Measurements from ENCODE around the gene SFMBT1. TPM values are rescaled to one million over a fixed set of nuclear protein-coding genes. Genes with fewer than 3 reads are reported as not detected.

Gene SFMBT1
- total RNA-seq, 1 donor from 2014 or later: 19.7 TPM

GRCh38 chr3:52912885-52913731 lies 132.8 kb downstream of the SFMBT1 start:
- Mint-ChIP-seq H3K27me3 (no peaks in the 10 kb centered on the region), H3K36me3 (ENCODE audit: insufficient read depth) (peaks cover 10% of the 10 kb centered on the region), H3K4me3 (ENCODE audit: low read depth) (no peak overlapping the region), H3K9me3 (ENCODE audit: low read depth) (no peaks in the 10 kb centered on the region), H3K27ac (no peak overlapping the region), H3K4me1 (ENCODE audit: low read depth) (no peaks in the 10 kb centered on the region)
- TF ChIP-seq, protein P1, sequence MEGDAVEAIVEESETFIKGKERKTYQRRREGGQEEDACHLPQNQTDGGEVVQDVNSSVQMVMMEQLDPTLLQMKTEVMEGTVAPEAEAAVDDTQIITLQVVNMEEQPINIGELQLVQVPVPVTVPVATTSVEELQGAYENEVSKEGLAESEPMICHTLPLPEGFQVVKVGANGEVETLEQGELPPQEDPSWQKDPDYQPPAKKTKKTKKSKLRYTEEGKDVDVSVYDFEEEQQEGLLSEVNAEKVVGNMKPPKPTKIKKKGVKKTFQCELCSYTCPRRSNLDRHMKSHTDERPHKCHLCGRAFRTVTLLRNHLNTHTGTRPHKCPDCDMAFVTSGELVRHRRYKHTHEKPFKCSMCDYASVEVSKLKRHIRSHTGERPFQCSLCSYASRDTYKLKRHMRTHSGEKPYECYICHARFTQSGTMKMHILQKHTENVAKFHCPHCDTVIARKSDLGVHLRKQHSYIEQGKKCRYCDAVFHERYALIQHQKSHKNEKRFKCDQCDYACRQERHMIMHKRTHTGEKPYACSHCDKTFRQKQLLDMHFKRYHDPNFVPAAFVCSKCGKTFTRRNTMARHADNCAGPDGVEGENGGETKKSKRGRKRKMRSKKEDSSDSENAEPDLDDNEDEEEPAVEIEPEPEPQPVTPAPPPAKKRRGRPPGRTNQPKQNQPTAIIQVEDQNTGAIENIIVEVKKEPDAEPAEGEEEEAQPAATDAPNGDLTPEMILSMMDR (IDR thresholded peaks at IDR 0.05; ENCODE audit: unreplicated experiment): no peak
- DNase-seq (ENCODE audit: low spot score, unreplicated experiment): no peak

GRCh38 chr3:52910823-52911222 lies 135.1 kb downstream of the SFMBT1 start:
- no peak overlapping the region for H3K27ac Mint-ChIP-seq
- DNase-seq (ENCODE audit: low spot score, unreplicated experiment): no peak
- no peak overlapping the region for H3K4me3 Mint-ChIP-seq (ENCODE audit: low read depth)
- TF ChIP-seq, protein P1 (IDR thresholded peaks at IDR 0.05; ENCODE audit: unreplicated experiment): no peak
- no peaks in the 10 kb centered on the region for H3K9me3 Mint-ChIP-seq (ENCODE audit: low read depth)
- H3K27me3 Mint-ChIP-seq: no peaks in the 10 kb centered on the region
- H3K36me3 Mint-ChIP-seq (ENCODE audit: insufficient read depth): peaks cover 6% of the 10 kb centered on the region
- no peaks in the 10 kb centered on the region for H3K4me1 Mint-ChIP-seq (ENCODE audit: low read depth)

DNA sequence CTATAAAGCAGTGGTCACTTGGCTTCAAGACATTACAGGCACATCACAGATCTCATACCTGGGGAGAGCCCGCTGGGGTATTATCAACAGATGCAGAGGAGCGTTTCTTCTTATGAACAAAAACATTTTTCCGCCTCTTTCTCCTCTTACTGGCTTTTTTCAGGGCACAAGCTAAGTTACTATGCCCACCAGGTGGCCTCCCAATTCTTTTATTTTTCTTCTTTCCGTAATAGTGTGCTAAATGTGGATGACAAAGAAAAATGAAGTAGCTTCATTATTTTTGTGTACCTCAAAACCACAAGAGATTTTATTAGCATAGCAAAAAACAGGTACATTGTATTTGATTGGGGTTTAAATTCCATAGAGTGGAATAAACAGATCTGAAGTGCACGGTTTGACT lies 138.4 kb downstream of the SFMBT1 start:
- peaks cover 9% of the 10 kb centered on the region for H3K36me3 Mint-ChIP-seq (ENCODE audit: insufficient read depth)

DNA sequence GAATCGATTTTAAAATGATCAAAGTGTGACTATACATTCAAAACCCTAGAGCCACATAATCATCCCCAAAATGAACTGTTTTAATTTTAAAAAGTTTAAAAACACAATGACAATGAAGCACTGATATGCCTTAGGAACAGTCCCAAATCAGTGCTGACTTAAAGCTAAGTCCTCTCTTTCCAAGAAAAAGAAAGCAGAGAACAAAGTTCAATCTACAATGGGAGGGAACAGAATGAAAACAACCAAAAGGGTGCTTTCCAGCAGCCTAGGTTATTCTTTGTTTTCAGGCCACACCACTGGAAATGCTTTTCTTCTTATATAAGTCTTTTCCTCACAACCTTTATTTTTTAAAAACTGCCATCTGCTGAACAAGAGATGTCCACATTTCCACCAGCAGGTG lies 141.3 kb downstream of the SFMBT1 start:
- DNase-seq (ENCODE audit: low spot score, unreplicated experiment): no peak
- no peaks in the 10 kb centered on the region for H3K9me3 Mint-ChIP-seq (ENCODE audit: low read depth)
- TF ChIP-seq, protein P1 (IDR thresholded peaks at IDR 0.05; ENCODE audit: unreplicated experiment): no peak
- H3K4me1 Mint-ChIP-seq (ENCODE audit: low read depth): peaks cover 3% of the 10 kb centered on the region
- H3K27ac Mint-ChIP-seq: no peak overlapping the region
- H3K36me3 Mint-ChIP-seq (ENCODE audit: insufficient read depth): peaks cover 4% of the 10 kb centered on the region
- H3K27me3 Mint-ChIP-seq: no peaks in the 10 kb centered on the region
- H3K4me3 Mint-ChIP-seq (ENCODE audit: low read depth): no peak overlapping the region

More for the DNA sequence above, 138.4 kb downstream of the SFMBT1 start:
- H3K4me1 Mint-ChIP-seq (ENCODE audit: low read depth): peaks cover 3% of the 10 kb centered on the region
- no peak overlapping the region for H3K4me3 Mint-ChIP-seq (ENCODE audit: low read depth)
- TF ChIP-seq, protein P1 (IDR thresholded peaks at IDR 0.05; ENCODE audit: unreplicated experiment): no peak
- no peak for DNase-seq (ENCODE audit: low spot score, unreplicated experiment)
- no peak overlapping the region for H3K27ac Mint-ChIP-seq
- no peaks in the 10 kb centered on the region for H3K9me3 Mint-ChIP-seq (ENCODE audit: low read depth)
- H3K27me3 Mint-ChIP-seq: no peaks in the 10 kb centered on the region

- DNase-seq (ENCODE audit: low spot score, unreplicated experiment): no peak
- H3K27me3 Mint-ChIP-seq: no peaks in the 10 kb centered on the region
- H3K9me3 Mint-ChIP-seq (ENCODE audit: low read depth): no peaks in the 10 kb centered on the region
- no peak overlapping the region for H3K4me3 Mint-ChIP-seq (ENCODE audit: low read depth)
- TF ChIP-seq, protein P1 (IDR thresholded peaks at IDR 0.05; ENCODE audit: unreplicated experiment): no peak
- peaks cover 3% of the 10 kb centered on the region for H3K4me1 Mint-ChIP-seq (ENCODE audit: low read depth)
- H3K36me3 Mint-ChIP-seq (ENCODE audit: insufficient read depth): peaks cover 4% of the 10 kb centered on the region
- no peak overlapping the region for H3K27ac Mint-ChIP-seq
These were observed 141.9 kb downstream of the SFMBT1 start for GRCh38 chr3:52904000-52904399.
